HCEC 1CT (cell line): ENCODE data around the gene WNT10A.
"Not testable (repeated sequence)": the region's sequence is repeated elsewhere in the genome, so short reads cannot be mapped to it uniquely, and the experiment has no call there.

Source experiments
- DNase-seq: peaks from one replicate; pipeline ENCODE4 v3.0.0-alpha.2; 2017

WNT10A gene

GRCh38 chr2:218895326-218895725 lies 14.7 kb downstream of the WNT10A start:
- no peak for DNase-seq

- DNase-seq: no peak
These were observed 15.3 kb downstream of the WNT10A start for GRCh38 chr2:218895759-218896500.

GRCh38 chr2:218896501-218897393 lies 16.1 kb downstream of the WNT10A start:
- DNase-seq: no peak

- no peak for DNase-seq
These were observed 16.9 kb downstream of the WNT10A start for GRCh38 chr2:218897394-218898108.

- peak; percentile 15 for DNase-seq
These were observed 17.6 kb downstream of the WNT10A start for GRCh38 chr2:218898109-218898878.

- no peak for DNase-seq
These were observed 18.5 kb downstream of the WNT10A start for GRCh38 chr2:218899147-218899546.

- DNase-seq: no peak
These were observed 21.8 kb downstream of the WNT10A start for GRCh38 chr2:218902427-218902826.

- DNase-seq: no peak
These were observed 23.5 kb downstream of the WNT10A start for GRCh38 chr2:218904176-218904575.

GRCh38 chr2:218908721-218909619 lies 28.3 kb downstream of the WNT10A start:
- no peak for DNase-seq

GRCh38 chr2:218910741-218911140 lies 30.1 kb downstream of the WNT10A start:
- DNase-seq: no peak

GRCh38 chr2:218920504-218920903 lies 39.9 kb downstream of the WNT10A start:
- no peak for DNase-seq

GRCh38 chr2:218924757-218925156 lies 44.1 kb downstream of the WNT10A start:
- DNase-seq: no peak

GRCh38 chr2:218925434-218925833 lies 44.8 kb downstream of the WNT10A start:
- no peak for DNase-seq

- no peak for DNase-seq
These were observed 46.8 kb downstream of the WNT10A start for GRCh38 chr2:218927422-218927821.

- DNase-seq: no peak
These were observed 47.2 kb downstream of the WNT10A start for GRCh38 chr2:218927876-218928275.

GRCh38 chr2:218930488-218930887 lies 49.8 kb downstream of the WNT10A start:
- DNase-seq: not testable (repeated sequence)

- not testable (repeated sequence) for DNase-seq
These were observed 51.1 kb downstream of the WNT10A start for GRCh38 chr2:218931751-218932150.
